ENCODE results near the gene GZMM. TPM values are rescaled to one million over a fixed set of nuclear protein-coding genes. Genes with fewer than 3 reads are reported as not detected.
"Not testable (repeated sequence)": the region's sequence is repeated elsewhere in the genome, so short reads cannot be mapped to it uniquely, and the experiment has no call there.

Gene GZMM
- polyA plus RNA-seq, 1 donor from 2014 or later: 15.8 TPM

DNA sequence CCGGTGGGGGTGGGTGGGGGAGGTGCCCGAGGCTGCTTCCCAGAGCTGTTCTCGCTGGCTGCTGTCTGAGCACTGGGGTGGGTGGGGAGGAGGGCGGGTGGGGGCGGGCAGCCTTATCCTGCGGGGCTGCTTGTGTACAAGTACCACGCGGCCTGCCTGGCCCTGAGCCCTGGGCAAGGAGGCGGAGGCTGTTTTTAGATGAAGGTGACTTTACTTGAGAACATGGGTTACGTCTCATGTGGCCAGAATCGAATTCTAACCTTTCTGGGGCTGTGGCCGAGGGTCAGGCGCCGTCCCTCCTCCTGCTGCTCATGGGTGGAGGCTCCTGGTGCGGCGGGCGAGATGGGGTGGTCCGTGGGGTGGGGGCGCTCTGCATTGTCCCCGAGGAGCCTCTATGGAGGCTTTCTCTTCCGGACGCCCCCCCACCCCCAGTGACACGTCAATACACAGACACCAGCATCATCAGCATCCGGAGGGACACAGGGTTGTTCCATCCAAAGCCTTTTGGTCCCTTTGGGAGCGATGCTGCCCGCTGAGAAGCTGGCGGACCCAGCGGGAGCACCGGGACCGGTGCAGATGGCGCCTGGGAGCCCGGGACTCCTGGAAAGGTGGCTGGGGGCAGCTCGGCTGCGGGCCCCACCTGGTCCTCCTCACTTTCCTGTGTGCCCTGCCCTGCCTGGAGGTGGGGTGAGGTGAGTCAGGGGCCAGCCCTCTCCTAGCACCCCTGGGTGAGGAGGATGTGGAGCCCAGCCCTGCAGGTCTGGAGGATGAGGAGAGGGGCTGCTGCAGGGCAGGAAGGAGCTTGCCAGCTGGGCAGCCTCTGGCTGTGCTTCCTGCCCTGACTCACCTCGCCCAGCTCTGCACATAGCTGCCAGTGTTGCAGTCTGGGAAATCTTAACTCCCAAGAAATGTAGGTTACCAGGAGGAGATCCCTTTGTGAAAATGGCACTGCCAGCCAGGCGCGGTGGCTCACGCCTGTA is 32.0 kb downstream of the GZMM start:
- Mint-ChIP-seq H3K36me3 (peaks cover 1% of the 10 kb centered on the region), H3K27ac (no peak overlapping the region), H3K9me3 (no peaks in the 10 kb centered on the region), H3K27me3 (peaks cover 1% of the 10 kb centered on the region), H3K4me1 (peaks cover 15 to 17% (median 17%) of the 10 kb centered on the region in 3 donors), H3K4me3 (no peak overlapping the region)

DNA sequence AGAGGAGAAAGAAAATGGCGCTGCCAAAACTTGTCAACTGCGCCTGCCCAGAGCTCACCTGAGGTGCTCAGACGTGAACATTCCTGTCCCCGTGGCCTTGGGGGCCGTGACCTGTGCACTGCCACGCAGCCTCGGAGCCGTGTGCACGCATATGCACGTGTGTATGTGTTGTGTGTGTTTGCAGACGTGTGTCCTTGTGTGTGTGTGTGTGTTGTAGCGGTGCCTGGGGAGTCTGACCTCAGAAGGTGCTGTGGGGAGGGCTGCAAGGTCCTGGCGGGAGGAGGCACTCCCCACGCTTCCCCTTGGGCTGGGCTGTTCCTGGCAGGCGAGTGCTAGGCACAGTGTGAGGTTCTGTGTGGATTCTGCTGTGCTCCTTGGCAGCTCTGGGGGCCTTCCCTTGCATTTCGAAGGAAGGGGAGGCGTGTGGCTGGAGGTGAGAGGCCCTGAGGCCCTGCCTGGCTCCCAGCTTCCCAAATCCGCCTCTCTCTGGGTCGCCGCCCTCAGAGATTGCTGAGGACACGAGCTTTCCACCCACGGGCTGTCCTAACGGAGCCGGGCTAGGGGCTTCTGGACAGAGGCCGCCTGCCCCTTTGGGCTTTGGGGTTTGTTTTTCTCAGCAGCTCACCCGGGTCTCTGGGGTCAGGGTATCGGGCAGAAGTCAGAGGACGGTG is 33.0 kb downstream of the GZMM start:
- H3K9me3 Mint-ChIP-seq: no peaks in the 10 kb centered on the region
- H3K4me1 Mint-ChIP-seq: peaks cover 11 to 12% (median 12%) of the 10 kb centered on the region in 3 donors
- peaks cover 1% of the 10 kb centered on the region for H3K27me3 Mint-ChIP-seq
- peaks cover 1% of the 10 kb centered on the region for H3K36me3 Mint-ChIP-seq
- H3K27ac Mint-ChIP-seq: no peak overlapping the region
- peak overlapping the region in 2 of 4 donors; percentile 37 to 41 for H3K4me3 Mint-ChIP-seq

DNA sequence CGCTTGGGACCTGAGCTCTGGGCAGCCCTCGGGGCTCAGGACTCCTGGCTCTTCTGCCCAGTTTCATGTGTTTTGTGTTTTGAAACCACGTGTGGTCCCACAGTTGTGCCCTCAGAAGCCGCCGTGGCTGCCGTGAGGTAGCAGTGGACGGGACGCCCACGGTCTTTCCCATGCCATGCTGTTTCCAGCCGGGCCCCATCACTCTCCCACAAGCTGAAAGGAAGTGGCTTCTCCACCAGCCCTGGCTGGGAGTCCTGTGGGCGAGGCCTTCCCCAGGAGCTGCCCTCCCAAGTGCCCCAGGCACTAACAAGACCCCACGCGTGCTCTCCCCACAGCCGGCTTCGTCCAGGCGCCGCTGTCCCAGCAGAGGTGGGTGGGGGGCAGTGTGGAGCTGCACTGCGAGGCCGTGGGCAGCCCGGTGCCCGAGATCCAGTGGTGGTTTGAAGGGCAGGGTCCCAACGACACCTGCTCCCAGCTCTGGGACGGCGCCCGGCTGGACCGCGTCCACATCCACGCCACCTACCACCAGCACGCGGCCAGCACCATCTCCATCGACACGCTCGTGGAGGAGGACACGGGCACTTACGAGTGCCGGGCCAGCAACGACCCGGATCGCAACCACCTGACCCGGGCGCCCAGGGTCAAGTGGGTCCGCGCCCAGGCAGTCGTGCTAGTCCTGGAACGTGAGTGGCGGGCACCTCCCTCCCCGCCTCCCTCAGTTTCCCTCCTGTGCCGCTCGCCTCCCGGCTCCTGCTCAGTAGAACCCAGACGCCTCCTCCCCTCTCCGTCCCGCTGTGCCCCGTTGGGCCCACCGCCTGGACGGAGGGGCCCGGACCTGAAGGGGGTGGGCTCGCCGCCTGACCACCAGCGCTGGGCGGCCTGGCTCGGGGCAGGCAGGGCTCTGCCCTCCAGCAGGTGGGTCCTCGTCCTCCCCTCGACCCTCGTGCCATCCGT is 33.9 kb downstream of the GZMM start:
- peaks cover 1% of the 10 kb centered on the region for H3K27me3 Mint-ChIP-seq
- no peak overlapping the region for H3K4me3 Mint-ChIP-seq
- H3K9me3 Mint-ChIP-seq: no peaks in the 10 kb centered on the region
- H3K36me3 Mint-ChIP-seq: peaks cover 1% of the 10 kb centered on the region
- no peak overlapping the region for H3K27ac Mint-ChIP-seq
- H3K4me1 Mint-ChIP-seq: peaks cover 11 to 12% (median 12%) of the 10 kb centered on the region in 3 donors

DNA sequence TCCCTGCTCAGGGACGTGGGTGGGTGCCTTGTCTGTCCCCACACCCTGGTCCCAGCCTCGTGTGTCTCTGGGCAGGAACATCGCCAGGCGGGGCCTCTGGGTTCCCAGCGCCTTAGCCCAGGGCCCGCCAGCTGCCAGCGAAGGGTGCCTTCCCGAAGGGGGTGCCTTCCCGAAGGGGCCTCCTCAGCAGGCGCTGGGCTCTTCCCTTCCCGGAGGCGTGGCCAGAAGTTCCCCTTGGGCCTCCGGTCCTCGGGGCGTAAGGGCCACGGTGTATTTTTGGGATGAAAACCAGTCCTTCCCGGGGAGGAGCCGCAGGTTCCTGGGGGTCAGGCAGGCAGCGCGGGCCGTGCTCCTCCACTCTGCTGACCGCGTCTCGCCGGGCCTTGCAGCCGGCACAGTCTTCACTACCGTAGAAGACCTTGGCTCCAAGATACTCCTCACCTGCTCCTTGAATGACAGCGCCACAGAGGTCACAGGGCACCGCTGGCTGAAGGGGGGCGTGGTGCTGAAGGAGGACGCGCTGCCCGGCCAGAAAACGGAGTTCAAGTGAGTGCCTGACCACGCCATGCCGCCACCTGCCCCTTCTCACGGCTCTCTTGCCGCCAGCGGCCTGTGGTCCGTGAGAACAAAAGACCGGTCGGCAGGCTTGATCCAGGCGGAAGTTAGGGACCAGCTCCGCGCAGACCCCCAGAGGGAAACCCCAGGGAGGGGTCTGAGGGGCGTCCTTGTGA is 35.4 kb downstream of the GZMM start:
- Mint-ChIP-seq H3K27ac (no peak overlapping the region), H3K4me3 (no peak overlapping the region), H3K4me1 (peaks cover 7 to 9% (median 8%) of the 10 kb centered on the region in 3 donors), H3K36me3 (peaks cover 6% of the 10 kb centered on the region), H3K27me3 (peaks cover 1% of the 10 kb centered on the region), H3K9me3 (no peaks in the 10 kb centered on the region)

DNA sequence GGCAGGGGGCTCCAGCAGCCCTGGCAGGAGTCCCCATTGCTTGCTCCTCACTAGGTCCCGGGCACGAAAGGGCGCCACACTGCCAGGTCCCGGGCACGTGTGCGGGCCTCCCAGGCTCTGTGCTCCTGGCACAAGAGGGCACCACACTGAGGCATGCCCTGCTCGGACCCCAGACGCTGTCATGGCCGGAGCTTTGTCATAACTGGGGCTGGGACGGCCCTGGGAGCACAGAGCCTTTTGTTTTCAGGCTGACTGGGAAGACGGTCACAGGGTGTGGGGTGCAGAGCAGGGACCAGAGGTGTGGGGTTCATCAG is 35.9 kb downstream of the GZMM start:
- no peaks in the 10 kb centered on the region for H3K9me3 Mint-ChIP-seq
- H3K4me3 Mint-ChIP-seq: no peak overlapping the region
- peaks cover 6% of the 10 kb centered on the region for H3K36me3 Mint-ChIP-seq
- peaks cover 4 to 6% (median 5%) of the 10 kb centered on the region in 3 donors for H3K4me1 Mint-ChIP-seq
- H3K27ac Mint-ChIP-seq: no peak overlapping the region
- peaks cover 1% of the 10 kb centered on the region for H3K27me3 Mint-ChIP-seq

DNA sequence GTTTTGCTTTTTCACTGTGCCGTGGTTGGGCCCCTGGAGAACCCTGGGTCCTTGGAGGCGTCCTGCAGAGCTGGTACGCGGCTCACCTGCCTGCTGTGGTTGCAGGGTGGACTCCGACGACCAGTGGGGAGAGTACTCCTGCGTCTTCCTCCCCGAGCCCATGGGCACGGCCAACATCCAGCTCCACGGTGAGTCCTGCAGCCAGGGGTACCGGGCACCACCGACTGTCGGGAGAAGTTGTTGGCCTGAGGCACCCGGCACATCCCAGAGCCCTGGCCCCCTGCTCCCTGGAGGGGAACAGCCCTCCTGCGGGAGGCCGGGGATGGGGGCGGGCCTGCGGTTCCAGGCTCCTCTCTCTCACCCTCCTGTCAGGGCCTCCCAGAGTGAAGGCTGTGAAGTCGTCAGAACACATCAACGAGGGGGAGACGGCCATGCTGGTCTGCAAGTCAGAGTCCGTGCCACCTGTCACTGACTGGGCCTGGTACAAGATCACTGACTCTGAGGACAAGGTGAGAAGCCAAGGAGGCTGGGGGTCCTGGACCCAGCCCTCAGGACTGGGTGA is 36.5 kb downstream of the GZMM start:
- Mint-ChIP-seq H3K4me3 (no peak overlapping the region), H3K27me3 (peaks cover 1% of the 10 kb centered on the region), H3K27ac (no peak overlapping the region), H3K9me3 (no peaks in the 10 kb centered on the region), H3K36me3 (peaks cover 6% of the 10 kb centered on the region), H3K4me1 (peaks cover 0 to 2% (median 1%) of the 10 kb centered on the region in 3 donors)

DNA sequence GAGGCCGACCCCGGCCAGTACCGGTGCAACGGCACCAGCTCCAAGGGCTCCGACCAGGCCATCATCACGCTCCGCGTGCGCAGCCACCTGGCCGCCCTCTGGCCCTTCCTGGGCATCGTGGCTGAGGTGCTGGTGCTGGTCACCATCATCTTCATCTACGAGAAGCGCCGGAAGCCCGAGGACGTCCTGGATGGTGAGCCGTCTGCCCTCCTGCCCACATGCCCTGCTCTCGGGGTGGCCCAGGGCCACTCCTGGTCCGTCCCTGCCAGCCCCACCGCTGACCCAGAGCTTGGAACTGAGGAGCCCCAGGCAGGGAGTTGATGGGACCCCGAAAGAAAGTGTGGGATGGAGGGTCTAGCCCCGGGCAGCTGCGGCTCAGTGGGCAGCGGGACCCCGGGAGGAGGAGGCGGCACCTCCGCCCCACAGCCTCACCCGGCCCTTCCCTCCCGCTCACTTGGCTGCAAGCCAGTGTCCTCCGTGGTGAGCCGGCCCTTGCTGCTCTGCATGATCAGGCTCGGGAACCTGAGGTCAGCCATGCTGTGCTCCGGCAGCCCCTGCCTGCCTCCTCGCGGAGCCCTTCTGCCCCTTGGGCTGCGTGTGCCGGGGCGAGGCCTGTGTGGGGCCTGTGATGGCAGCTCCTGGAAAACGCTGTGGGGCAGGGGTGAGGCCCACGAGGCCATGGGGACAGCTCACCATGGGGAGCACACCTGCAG is 37.7 kb downstream of the GZMM start:
- peaks cover 6% of the 10 kb centered on the region for H3K36me3 Mint-ChIP-seq
- H3K4me3 Mint-ChIP-seq: no peak overlapping the region
- H3K4me1 Mint-ChIP-seq: peaks cover 0 to 2% (median 0%) of the 10 kb centered on the region in 3 donors
- H3K27ac Mint-ChIP-seq: no peak overlapping the region
- H3K27me3 Mint-ChIP-seq: peaks cover 4% of the 10 kb centered on the region
- no peaks in the 10 kb centered on the region for H3K9me3 Mint-ChIP-seq

DNA sequence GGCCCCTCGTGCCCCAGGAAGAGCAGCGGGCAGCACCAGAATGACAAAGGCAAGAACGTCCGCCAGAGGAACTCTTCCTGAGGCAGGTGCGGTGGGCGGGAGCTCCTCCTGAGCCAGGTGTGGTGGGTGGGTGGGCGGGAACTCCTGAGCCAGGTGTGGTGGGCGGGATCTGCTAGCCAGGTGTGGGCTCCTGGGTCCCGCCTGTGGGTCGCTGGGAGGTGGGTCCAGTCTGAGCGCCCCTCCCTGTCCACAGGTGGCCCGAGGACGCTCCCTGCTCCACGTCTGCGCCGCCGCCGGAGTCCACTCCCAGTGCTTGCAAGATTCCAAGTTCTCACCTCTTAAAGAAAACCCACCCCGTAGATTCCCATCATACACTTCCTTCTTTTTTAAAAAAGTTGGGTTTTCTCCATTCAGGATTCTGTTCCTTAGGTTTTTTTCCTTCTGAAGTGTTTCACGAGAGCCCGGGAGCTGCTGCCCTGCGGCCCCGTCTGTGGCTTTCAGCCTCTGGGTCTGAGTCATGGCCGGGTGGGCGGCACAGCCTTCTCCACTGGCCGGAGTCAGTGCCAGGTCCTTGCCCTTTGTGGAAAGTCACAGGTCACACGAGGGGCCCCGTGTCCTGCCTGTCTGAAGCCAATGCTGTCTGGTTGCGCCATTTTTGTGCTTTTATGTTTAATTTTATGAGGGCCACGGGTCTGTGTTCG is 38.8 kb downstream of the GZMM start:
- Mint-ChIP-seq H3K27ac (no peak overlapping the region), H3K4me1 (no peaks in the 10 kb centered on the region), H3K36me3 (peaks cover 6% of the 10 kb centered on the region), H3K4me3 (no peak overlapping the region), H3K27me3 (peaks cover 8% of the 10 kb centered on the region), H3K9me3 (no peaks in the 10 kb centered on the region)

DNA sequence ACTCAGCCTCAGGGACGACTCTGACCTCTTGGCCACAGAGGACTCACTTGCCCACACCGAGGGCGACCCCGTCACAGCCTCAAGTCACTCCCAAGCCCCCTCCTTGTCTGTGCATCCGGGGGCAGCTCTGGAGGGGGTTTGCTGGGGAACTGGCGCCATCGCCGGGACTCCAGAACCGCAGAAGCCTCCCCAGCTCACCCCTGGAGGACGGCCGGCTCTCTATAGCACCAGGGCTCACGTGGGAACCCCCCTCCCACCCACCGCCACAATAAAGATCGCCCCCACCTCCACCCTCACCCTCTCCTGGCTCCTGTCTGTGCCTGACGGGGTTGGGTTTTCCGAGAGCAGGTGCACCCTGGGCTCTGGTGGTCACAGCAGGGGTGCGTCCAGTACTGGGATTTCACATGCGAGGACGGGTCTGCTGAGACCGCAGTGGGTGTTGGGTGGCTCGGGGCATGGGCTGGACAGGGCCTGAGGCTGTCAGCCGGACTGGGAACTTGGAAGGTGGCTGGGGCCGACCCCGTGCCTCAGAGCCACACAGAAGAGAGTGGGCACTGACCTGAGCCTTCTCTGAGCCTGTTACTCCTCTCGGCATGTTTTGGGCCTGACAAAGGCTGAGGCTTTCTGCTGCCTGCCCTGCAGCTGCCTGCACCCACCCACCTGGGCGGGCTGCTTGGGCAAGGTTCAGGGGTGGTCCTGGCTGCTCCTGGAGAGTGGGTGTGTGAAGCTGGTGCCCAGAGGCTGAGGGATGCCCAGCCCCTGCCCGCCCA is 39.5 kb downstream of the GZMM start:
- Mint-ChIP-seq H3K27me3 (peaks cover 10% of the 10 kb centered on the region), H3K9me3 (no peaks in the 10 kb centered on the region), H3K4me1 (peaks cover 0 to 1% (median 0%) of the 10 kb centered on the region in 3 donors), H3K4me3 (no peak overlapping the region), H3K36me3 (peaks cover 6% of the 10 kb centered on the region), H3K27ac (peak overlapping the region in 1 of 3 donors; percentile 62)

DNA sequence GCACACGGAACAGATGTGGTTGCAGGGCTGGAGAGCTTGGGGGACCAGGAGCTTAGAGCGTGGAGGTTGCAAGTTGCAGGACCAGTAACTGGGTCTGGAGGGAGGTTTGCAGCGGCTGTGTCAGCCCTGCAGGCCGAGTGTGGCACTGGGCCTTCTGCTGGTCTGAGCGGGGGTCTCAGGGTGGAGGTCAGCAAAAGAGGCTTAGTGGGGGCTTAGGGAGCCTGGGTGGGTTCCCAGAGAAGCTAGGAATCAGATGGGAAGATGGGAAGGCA is 40.1 kb downstream of the GZMM start:
- peaks cover 6% of the 10 kb centered on the region for H3K36me3 Mint-ChIP-seq
- H3K4me3 Mint-ChIP-seq: no peak overlapping the region
- peaks cover 0 to 3% (median 1%) of the 10 kb centered on the region in 3 donors for H3K4me1 Mint-ChIP-seq
- peak overlapping the region in 1 of 3 donors; percentile 62 for H3K27ac Mint-ChIP-seq
- H3K27me3 Mint-ChIP-seq: peaks cover 14% of the 10 kb centered on the region
- no peaks in the 10 kb centered on the region for H3K9me3 Mint-ChIP-seq

DNA sequence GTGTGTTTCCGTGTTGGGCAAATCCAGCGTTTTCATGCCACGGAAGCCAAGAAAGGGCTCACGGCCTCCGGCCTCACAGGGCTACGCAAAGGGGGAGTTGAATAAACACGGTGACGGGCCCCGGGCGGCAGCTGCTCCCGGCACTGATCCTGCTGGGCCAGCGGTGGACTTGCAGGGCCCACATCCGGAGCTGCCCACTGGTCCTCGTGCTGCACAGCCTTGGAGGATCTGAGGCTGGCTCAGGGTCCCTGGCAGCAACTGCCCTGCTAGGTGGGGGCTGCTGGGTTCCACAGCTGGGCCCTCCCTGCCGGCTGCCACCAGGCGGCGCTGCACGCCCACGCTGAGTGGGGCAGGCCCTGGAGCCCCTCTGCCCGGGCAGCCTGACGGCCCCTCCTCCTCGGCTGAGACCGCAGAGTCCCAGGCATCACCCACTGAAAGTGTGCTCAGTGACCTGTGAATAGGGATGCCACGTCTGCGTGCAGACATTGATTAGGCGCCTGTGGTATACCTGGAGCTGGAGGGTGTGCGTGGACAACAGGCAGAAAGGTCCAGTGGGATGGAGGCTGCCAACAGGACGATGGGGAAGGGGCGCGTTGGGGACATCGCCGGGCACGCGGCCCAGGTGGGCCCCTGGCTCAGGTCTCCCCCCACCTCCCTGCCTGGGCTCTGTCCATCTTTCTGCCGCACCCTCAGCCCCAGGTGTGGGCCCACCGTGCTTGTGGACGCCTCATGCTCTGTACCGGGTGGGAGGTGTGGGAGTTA is 40.6 kb downstream of the GZMM start:
- Mint-ChIP-seq H3K36me3 (peaks cover 5% of the 10 kb centered on the region), H3K9me3 (no peaks in the 10 kb centered on the region), H3K4me3 (no peak overlapping the region), H3K4me1 (peaks cover 0 to 3% (median 1%) of the 10 kb centered on the region in 3 donors), H3K27ac (peak overlapping the region in 1 of 3 donors; percentile 62), H3K27me3 (peaks cover 16% of the 10 kb centered on the region)

DNA sequence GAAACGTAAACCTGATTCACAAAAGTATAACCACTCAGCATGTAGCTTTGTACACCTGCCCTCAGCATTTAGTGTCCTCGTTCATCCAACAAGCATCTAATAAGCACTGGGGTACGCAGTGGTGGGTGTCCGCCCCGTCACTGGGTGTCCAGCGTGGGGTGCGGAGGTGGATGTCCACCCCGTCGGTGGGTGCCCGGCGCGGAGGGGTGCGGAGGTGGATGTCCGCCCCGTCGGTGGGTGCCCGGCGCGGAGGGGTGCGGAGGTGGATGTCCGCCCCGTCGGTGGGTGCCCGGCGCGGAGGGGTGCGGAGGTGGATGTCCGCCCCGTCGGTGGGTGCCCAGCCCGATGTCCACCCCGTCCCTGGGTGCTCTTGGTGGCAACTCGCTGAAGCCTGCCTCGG is 41.3 kb downstream of the GZMM start:
- peaks cover 16% of the 10 kb centered on the region for H3K27me3 Mint-ChIP-seq
- not testable (repeated sequence) for H3K9me3 Mint-ChIP-seq, H3K4me3 Mint-ChIP-seq

More for the DNA sequence above, 41.3 kb downstream of the GZMM start:
- H3K36me3 Mint-ChIP-seq, H3K27ac Mint-ChIP-seq, H3K4me1 Mint-ChIP-seq: not testable (repeated sequence)
